Right forelimb (tissue), 1 donor: ENCODE data around the gene LAMA2.

Experiments
- DNase-seq: peaks from one replicate; pipeline ENCODE4 v3.0.0-alpha.2; 2018

Gene LAMA2

GRCh38 chr6:128882991-128883611 is at the start of gene LAMA2:
TSS of gene LAMA2 (plus strand) at chr6:128883138. CDS start at chr6:128883246, 108 bp downstream.
- peak; percentile 92 for DNase-seq

- no peak for DNase-seq
Measured at GRCh38 chr6:128836761-128837160, 46.2 kb upstream of the LAMA2 start.

GRCh38 chr6:128841518-128841917 is 41.4 kb upstream of the LAMA2 start:
- no peak for DNase-seq

- DNase-seq, result no peak
Measured at GRCh38 chr6:128844598-128844997, 38.3 kb upstream of the LAMA2 start.

GRCh38 chr6:128847431-128848210 is 35.3 kb upstream of the LAMA2 start:
- no peak for DNase-seq

- no peak for DNase-seq
Measured at GRCh38 chr6:128848212-128848935, 34.6 kb upstream of the LAMA2 start.

- DNase-seq, result no peak
Measured at GRCh38 chr6:128855581-128856085, 27.3 kb upstream of the LAMA2 start.

- DNase-seq, result no peak
Measured at GRCh38 chr6:128857806-128858205, 25.1 kb upstream of the LAMA2 start.

- DNase-seq, result no peak
Measured at GRCh38 chr6:128860782-128861181, 22.2 kb upstream of the LAMA2 start.

- no peak for DNase-seq
Measured at GRCh38 chr6:128863983-128864382, 19.0 kb upstream of the LAMA2 start.

GRCh38 chr6:128870746-128871145 is 12.2 kb upstream of the LAMA2 start:
- no peak for DNase-seq

- no peak for DNase-seq
Measured at GRCh38 chr6:128874863-128875262, 8.1 kb upstream of the LAMA2 start.

- no peak for DNase-seq
Measured at GRCh38 chr6:128882560-128882959, 378 bp upstream of the LAMA2 start.

GRCh38 chr6:128883906-128884305 is 968 bp downstream of the LAMA2 start:
- DNase-seq, result no peak

- no peak for DNase-seq
Measured at GRCh38 chr6:128885381-128885780, 2.4 kb downstream of the LAMA2 start.

- no peak for DNase-seq
Measured at GRCh38 chr6:128886706-128887105, 3.8 kb downstream of the LAMA2 start.

GRCh38 chr6:128888444-128889175 is 5.7 kb downstream of the LAMA2 start:
- no peak for DNase-seq

- DNase-seq, result no peak
Measured at GRCh38 chr6:128889870-128890269, 6.9 kb downstream of the LAMA2 start.

- DNase-seq, result no peak
Measured at GRCh38 chr6:128892079-128892478, 9.1 kb downstream of the LAMA2 start.

- no peak for DNase-seq
Measured at GRCh38 chr6:128899341-128900050, 16.6 kb downstream of the LAMA2 start.

GRCh38 chr6:128903715-128904114 is 20.8 kb downstream of the LAMA2 start:
- DNase-seq, result no peak

- no peak for DNase-seq
Measured at GRCh38 chr6:128914051-128914450, 31.1 kb downstream of the LAMA2 start.
